Activated CD4-positive, alpha-beta T cell treated with anti-CD3 and anti-CD28 coated beads for 4 hours (primary cell): ENCODE results near the gene UXS1.

Experiments
- DNase-seq, 2 donors: peaks; one replicate each; pipeline ENCODE4 v3.0.0-alpha.2; 2020

UXS1 gene

DNA sequence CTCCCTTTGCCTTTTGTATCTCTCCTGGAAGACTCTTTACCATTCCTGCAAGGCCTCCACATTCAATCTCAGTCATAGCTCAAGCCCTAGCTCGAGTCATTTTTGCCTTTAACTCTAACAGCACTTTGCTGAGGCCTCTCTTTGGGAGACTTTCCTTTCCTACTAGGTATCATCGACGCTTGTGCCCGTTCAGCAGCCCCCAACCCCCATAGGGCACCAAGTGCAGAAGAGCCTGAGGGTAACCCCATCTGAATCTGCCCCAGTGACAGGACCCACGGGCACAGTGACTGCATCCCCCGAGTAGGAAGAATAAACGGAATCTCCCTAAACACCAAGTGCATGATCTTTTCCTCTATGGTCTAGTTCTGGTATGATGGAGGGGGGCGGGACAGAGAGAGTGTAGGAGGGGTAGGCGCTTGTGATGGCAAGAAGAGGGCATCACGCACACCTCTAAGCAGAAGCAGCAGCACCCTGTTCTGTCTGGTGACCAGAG lies 66.3 kb downstream of the UXS1 start:
- DNase-seq, result no peak

DNA sequence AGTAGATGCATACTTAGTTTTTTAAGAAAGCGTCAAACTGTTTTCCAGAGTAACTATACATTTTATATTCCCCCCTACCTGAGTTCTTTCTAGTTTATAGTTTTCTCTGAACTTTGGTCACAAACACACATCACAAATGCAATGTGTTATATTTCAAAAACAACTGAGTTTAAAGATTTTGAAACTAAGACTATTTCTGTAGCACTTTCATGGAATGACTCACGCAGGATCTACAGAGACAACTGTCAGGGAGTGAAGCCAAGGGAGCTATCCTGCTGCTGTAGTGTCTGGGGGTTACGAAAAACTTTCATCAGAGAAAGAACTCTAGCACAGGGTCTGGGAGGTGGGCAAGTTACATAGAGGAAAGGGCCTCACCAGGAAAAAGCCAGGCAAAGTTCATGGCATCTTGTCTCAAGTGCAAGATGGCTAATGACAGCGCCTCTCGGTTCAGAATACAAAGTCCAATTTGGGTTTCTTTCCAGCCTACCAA lies 66.8 kb downstream of the UXS1 start:
- no peak for DNase-seq

DNA sequence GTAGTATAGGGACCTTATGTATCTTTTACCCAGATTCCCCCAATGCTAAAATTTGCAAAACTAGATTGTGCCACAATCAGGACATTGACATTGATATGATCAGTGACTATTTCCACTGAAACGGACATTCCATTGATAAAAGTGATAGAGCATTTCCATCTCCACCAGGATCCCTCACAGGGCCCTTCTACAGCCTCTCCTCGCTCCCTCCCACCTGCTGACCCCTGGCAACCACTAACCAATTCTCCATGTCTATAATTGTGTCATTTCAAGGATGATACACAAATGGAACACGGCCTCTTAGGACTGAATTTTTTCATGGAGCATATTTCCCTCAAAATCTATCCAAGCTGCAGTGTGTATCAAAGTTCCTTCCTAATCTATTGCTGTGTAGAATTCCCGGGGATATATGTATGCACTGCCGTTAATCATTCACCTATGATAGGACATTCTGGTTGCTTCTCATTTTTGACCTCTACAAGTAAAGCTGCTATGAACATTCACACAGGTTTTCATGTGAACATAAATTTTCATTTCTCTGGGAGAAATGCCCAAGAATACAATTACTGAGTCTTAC lies 67.3 kb downstream of the UXS1 start:
- DNase-seq, result no peak

DNA sequence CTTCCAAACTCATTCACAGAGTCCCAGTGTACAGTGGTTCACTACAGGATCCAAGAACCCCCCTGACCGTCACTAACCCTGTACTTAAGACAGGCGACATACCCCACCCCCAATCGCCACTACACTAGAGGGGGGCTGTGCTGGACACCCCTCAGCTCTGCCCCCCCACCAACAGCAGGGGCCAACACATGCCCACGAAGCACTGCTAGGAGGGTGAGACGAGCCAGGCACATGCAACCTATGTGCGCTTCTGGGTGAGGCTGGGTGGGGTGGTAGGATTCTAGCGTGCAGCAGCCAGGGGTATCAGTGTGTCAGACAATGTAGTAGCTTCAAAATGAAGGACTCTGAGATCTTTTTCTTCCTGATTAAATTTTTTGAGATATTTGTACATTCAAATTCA lies 67.8 kb downstream of the UXS1 start:
- DNase-seq, result no peak

GRCh38 chr2:106124905-106125549 lies 69.1 kb downstream of the UXS1 start:
- no peak for DNase-seq

DNA sequence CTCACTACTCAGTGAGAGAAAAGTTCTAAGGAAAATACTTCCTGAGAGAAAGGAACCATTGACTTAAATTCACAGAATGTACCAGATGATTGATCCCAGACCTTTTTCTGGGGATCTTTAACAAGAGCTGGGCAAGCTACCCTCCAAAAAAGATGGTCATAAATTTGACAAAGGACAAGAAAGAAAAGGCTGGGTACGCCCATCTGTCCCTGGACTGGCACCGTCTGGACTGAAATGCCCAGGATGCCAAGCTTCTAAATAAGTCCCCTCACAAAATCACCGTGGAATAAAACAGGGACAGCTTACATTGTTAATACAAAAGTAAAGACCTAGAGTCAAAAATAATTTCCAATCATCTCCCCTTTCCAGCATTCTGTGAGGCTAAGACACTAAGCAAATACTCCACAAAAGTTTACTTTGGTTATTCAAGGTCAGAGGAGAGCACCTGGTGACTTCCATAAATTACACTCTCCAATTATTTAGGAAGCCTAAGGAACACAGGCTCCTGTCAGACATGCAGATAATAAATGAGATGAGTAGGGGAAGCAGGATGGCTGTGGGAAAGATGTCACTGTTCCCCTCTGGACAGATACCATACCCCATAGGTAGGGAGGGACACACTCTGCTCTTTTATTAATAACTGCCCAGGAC lies 69.9 kb downstream of the UXS1 start:
- no peak for DNase-seq

DNA sequence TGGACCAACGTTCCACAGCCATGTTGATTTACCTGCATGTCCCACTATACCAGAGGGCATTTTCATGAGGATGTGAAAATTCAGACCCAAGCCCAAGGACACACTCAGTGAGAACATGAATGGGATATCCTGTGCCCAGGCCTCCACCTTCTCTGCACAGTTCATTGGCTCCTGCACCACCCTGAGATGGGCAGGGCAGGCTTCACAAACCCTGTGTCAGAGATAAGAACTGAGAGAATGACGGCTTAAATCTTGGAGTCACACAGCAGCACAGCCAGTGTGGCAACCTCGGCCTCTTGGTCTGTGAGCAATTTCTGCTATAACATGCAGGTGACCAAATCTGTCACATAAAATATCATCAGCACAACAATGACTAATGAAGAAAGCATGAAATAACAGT lies 71.9 kb downstream of the UXS1 start:
- DNase-seq, result no peak

- DNase-seq, result no peak
Observed at GRCh38 chr2:106120432-106120831, 73.7 kb downstream of the UXS1 start.

DNA sequence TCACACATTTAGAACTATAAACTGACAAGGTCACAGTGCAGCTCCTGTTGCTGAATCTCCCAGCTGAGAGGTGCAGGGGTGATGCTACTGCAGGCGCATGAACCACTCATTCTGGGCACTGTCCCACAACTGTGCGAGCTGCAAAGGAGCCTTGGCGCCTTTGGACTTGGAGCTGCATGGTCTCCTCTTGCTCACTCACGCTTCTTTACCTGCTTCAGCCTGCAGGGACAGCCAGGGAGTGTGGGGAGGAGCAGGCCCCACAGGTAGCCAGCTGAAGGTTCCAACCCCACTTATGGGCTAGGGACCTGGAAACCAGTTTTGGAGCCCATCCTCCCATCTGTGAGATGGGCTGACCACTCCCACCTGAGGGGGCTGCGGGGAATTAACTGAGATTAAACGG lies 75.0 kb downstream of the UXS1 start:
- no peak for DNase-seq

GRCh38 chr2:106117882-106118684 lies 76.0 kb downstream of the UXS1 start:
- no peak for DNase-seq

GRCh38 chr2:106117347-106117746 lies 76.8 kb downstream of the UXS1 start:
- no peak for DNase-seq

- DNase-seq, result no peak
Observed at GRCh38 chr2:106116248-106116647, 77.9 kb downstream of the UXS1 start.

DNA sequence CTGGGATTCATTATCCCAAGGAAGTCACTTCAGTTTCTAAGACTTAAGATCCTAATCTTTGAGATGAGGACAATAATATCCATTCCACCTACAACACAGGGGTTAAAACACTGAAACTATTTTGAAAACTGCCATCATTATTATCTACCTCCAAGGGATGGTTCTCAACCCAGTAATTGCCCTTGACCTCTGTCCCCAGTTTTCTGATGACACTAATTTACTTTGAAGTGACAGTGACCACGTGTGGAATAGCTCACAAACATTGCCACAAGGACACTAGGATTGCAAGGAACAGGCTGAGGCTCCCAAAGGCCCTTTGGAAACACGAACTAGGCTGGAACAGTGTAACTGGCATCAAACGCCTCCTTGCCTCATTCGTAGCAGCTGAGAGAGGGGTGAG lies 78.4 kb downstream of the UXS1 start:
- no peak for DNase-seq

DNA sequence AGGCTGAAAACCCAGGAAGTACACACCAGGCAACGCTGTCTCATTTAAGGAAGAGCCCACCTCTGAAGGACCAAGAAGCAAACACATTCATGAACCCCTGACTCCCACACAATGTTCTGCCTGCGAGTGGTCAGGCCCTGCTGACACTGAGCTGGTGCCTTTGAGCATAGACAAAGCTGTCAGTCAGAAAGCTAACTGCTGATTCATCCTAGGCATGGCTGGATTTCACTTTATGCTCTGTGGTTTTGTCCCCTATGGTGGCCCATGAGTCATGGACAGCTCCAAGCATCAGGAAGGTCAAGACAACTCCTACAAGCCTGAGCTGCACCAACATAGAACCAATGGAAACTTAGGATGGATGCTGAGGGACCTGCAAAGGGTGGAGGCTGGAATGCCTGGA lies 78.9 kb downstream of the UXS1 start:
- DNase-seq, result no peak

DNA sequence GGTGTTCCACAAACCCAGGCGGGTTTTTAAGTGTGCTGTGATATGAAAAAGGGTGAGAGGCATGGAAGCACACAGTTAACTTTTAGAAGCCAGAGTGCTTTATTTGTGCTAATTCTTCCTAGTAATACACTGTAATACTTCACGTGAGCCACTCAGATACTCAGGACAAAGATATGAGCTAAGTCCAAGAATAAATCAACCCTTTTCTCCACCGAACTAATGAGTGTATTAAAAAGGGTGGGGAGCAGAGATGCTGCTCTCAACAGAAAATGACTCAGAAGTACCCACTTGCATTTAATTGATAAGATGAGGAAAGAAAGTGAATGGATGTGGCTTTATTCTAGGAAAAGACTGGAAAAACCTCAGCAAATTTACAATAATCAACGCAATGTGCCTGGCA lies 79.9 kb downstream of the UXS1 start:
- no peak for DNase-seq

DNA sequence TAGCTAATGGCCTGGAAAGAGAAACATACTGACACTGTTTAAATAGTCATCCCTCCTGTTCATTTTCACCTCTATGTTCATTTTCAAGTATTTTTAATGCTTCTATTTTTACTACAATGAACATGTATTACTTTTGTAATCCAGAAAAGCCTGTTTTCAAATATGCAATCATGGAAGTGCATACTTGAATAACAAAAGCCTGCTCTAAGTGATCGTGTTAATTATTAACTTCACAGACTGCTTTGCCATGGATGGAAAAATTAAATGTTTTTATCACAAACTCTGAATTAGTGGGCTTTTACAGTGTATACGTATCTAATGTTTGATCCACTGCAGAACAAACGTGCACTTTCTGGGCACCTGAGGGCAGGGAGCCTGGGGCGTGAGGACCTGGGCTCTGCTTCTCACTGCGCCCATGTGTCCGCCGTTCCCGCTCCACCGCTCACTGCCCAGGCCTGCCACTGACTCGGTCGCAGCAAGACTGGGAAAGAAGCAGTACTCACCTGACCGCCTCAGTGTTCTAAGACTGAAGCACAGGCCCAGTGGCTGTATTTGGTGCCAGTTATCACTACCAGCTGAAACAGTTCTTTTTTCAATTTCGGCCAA lies 80.6 kb downstream of the UXS1 start:
- DNase-seq, result no peak

- DNase-seq, result no peak
Observed at GRCh38 chr2:106111882-106112571, 82.1 kb downstream of the UXS1 start.

GRCh38 chr2:106109675-106110424 lies 84.3 kb downstream of the UXS1 start:
- DNase-seq, result no peak

DNA sequence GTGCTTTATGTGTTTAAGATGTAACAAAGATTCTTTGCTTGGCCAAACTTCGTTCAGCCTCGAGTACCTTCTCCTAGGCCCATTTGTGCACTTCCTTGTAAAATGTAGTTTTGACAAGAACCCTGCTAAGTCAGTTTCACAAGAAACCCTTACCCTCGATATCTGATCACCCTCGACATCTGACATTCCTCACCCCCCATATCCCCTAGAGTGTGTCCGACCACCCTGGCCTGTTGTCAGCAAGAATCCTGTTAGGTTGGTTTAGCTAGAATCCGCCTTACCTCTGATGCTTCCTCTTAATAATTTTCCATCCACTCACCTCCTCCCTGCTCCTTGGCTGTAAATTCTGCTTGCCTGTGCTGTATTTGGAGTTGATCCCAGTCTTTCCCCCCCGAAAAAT lies 85.3 kb downstream of the UXS1 start:
- DNase-seq, result no peak

DNA sequence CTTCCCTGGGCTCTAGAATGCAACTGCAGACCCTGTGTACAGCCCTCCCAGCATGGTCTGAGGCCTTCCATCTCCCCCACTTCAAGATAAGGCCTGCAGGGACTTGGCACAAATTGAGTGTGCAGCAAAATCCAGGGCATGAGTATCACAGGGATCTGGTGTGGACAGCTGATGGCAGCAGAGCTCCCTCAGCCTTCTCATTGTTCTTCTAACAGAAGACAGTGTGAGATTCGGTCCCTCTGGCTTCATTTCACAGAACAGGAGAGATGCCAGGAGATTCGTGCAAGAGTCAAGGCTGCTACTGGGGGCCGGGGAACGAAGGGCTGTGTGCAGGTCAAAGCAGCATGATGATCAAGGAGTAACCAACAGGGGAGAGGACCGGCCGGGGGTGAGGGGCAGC lies 85.8 kb downstream of the UXS1 start:
- DNase-seq, result no peak

- peak; percentile 54 for DNase-seq
Observed at GRCh38 chr2:106107509-106108131, 86.5 kb downstream of the UXS1 start.
